ENCODE data around the gene UPP2. TPM values are rescaled to one million over a fixed set of nuclear protein-coding genes. Genes with fewer than 3 reads are reported as not detected.
A peak's percentile ranks its signal among the peaks of the same experiment; 100 is the strongest.

UPP2 gene
- total RNA-seq, 1 experiment from 2014 or later = not detected

- no peak for DNase-seq
- no peaks in the 10 kb centered on the region for H3K27me3 Mint-ChIP-seq (ENCODE audit: low read depth)
- H3K36me3 Mint-ChIP-seq (ENCODE audit: insufficient read depth in 1 of 3, low read depth in 3 of 3) = no peaks in the 10 kb centered on the region
- H3K4me1 Mint-ChIP-seq = peaks cover 2 to 3% of the 10 kb centered on the region in 2 experiments; a peak in 1 of 4 replicates
- no peak overlapping the region for H3K27ac Mint-ChIP-seq
- H3K9me3 ChIP-seq (ENCODE audit: control insufficient read depth, low read depth, low read length) = no peaks in the 10 kb centered on the region
- no peak overlapping the region for H2AK5ac ChIP-seq (ENCODE audit: insufficient read length, low read length)
- no peak overlapping the region for H4K91ac ChIP-seq (ENCODE audit: insufficient read length, low read depth, low read length)
- no peak overlapping the region for H2AFZ ChIP-seq (ENCODE audit: low read length)
- H2BK5ac ChIP-seq (ENCODE audit: insufficient read length, low read length) = no peak overlapping the region
- no peak overlapping the region for H3K4me3 Mint-ChIP-seq
- no peak overlapping the region for H3K56ac ChIP-seq (ENCODE audit: insufficient read length, low read depth, low read length)
- H3K79me1 ChIP-seq (ENCODE audit: insufficient read depth, low read depth, low read length, poor library complexity, severe bottlenecking) = no peaks in the 10 kb centered on the region
- H4K5ac ChIP-seq (ENCODE audit: insufficient read length, low read depth, low read length) = no peak overlapping the region
- no peak overlapping the region for H4K8ac ChIP-seq (replicated peaks; ENCODE audit: insufficient read length, low read depth, low read length)
- no CpG with 5 or more reads among the region's 1 CpG for WGBS (ENCODE audit: extremely low coverage, insufficient read length, low lambda C conversion rate)
- no peak overlapping the region for H3K14ac ChIP-seq (ENCODE audit: insufficient read depth, low read length)
- no peak overlapping the region for H2BK15ac ChIP-seq (ENCODE audit: low read depth, low read length)
- no peaks in the 10 kb centered on the region; the same call in 1 of the 2 replicates for H3K4me1 ChIP-seq (ENCODE audit: insufficient read depth, low read length)
- no peak overlapping the region for H2BK20ac ChIP-seq (ENCODE audit: low read depth, low read length, poor library complexity, severe bottlenecking)
- no peak overlapping the region for H3K18ac ChIP-seq (ENCODE audit: insufficient read length, low read depth, low read length)
- H2BK12ac ChIP-seq (ENCODE audit: insufficient read length, low read depth, low read length) = no peak overlapping the region
- no peak overlapping the region for H3K4me2 ChIP-seq (ENCODE audit: insufficient read depth, insufficient read length, low read length)
- H2BK120ac ChIP-seq (ENCODE audit: low read depth, low read length, poor library complexity, severe bottlenecking) = no peak overlapping the region
- no peak for TF ChIP-seq CTCF (conservative IDR thresholded peaks at IDR 0.05)
- H3K27me3 ChIP-seq (ENCODE audit: insufficient read depth, low read length) = no peaks in the 10 kb centered on the region
- H3K79me2 ChIP-seq (ENCODE audit: insufficient read depth, low read length) = no peaks in the 10 kb centered on the region
- peak overlapping the region; percentile 44 for H3K23ac ChIP-seq (ENCODE audit: insufficient read length, low read depth, low read length)
- no peaks in the 10 kb centered on the region for H3K9me3 Mint-ChIP-seq
- H4K20me1 ChIP-seq (ENCODE audit: control insufficient read depth, insufficient read depth, insufficient read length) = no peaks in the 10 kb centered on the region
- no peak overlapping the region for H3T11ph ChIP-seq (ENCODE audit: low read length)
- H3K27ac ChIP-seq (ENCODE audit: insufficient read length, low read depth, low read length) = no peak overlapping the region
- H3K9ac ChIP-seq (ENCODE audit: extremely low read depth, insufficient read length, low read length) = no peak overlapping the region
- H3K4ac ChIP-seq (ENCODE audit: low read depth, low read length) = no peak overlapping the region
- no peaks in the 10 kb centered on the region for H3K23me2 ChIP-seq (ENCODE audit: insufficient read length, low read depth, low read length, poor library complexity, severe bottlenecking)
These were observed 72.8 kb downstream of the UPP2 start for GRCh38 chr2:158174495-158174894.
